Adrenal gland (tissue), 5 donors: ENCODE measurements around the gene ZNF775.

Source experiments
- CTCF ChIP-seq, 6 experiments: fragments of 450-650 bp in 4 of 6; fragments of 200-600 bp in 2 of 6; sonication (generic) in 1 of 6; IDR thresholded peaks; 1 replicate in 5 of 6; 2 replicates in 1 of 6; pipeline versions ENCODE4 v1.5.1 to v1.8.0; 2016 to 2021; ENCODE audit warnings: antibody characterized with exemption in 6 of 6, mild to moderate bottlenecking in 2 of 6, moderate library complexity in 1 of 6
- POLR2A ChIP-seq, 2 donors: fragments of 450-650 bp; IDR thresholded peaks; one replicate each; pipeline ENCODE4 v1.6.1; 2017; ENCODE audit warnings: antibody characterized with exemption in 2 of 2, mild to moderate bottlenecking in 2 of 2, moderate library complexity in 1 of 2
- donor health status: DM: no; HTN: no; CAD: no.

- TF ChIP-seq CTCF (IDR thresholded peaks at IDR 0.05) = no peak
- TF ChIP-seq POLR2A (IDR thresholded peaks at IDR 0.05) = no peak
Measured at GRCh38 chr7:150363370-150363769, 15.8 kb upstream of the ZNF775 start.
